HEK293 (cell line): ENCODE results near the gene ARMCX2.
A peak's percentile ranks its signal among the peaks of the same experiment; 100 is the strongest.

Source experiments
- KLF10 ChIP-seq: fragments of 450-650 bp; IDR thresholded peaks from 2 replicates; pipeline ENCODE4 v1.5.1; 2018; ENCODE audit warnings: missing biosample characterization, mild to moderate bottlenecking, missing genetic modification characterization
- KLF8 ChIP-seq: fragments of 450-650 bp; formaldehyde crosslinking; IDR thresholded peaks from 2 replicates; pipeline ENCODE4 v1.5.1; 2016; ENCODE audit warnings: missing biosample characterization, missing genetic modification characterization
- KLF9 ChIP-seq: fragments of 450-650 bp; formaldehyde crosslinking; IDR thresholded peaks from 2 replicates; pipeline ENCODE4 v1.5.1; 2016; ENCODE audit warnings: missing biosample characterization, missing genetic modification characterization, low read depth
- SP2 ChIP-seq: fragments of 450-650 bp; formaldehyde crosslinking; IDR thresholded peaks from 2 replicates; pipeline ENCODE4 v1.5.1; 2016; ENCODE audit warnings: missing biosample characterization, missing genetic modification characterization
- ZBTB20 ChIP-seq: fragments of 450-650 bp; formaldehyde crosslinking; IDR thresholded peaks from 2 replicates; pipeline ENCODE4 v1.5.1; 2016; ENCODE audit warnings: missing biosample characterization, missing genetic modification characterization
- ZFP41 ChIP-seq: fragments of 450-650 bp; formaldehyde crosslinking; IDR thresholded peaks from 2 replicates; pipeline ENCODE4 v1.5.1; 2016; ENCODE audit warnings: missing biosample characterization, missing genetic modification characterization, borderline replicate concordance
- ZNF132 ChIP-seq: fragments of 450-650 bp; formaldehyde crosslinking; IDR thresholded peaks from 2 replicates; pipeline ENCODE4 v1.5.1; 2017; ENCODE audit warnings: missing biosample characterization, missing genetic modification characterization, borderline replicate concordance
- ZNF157 ChIP-seq: fragments of 450-650 bp; formaldehyde crosslinking; IDR thresholded peaks from 2 replicates; pipeline ENCODE4 v1.5.1; 2016; ENCODE audit warnings: missing biosample characterization, missing genetic modification characterization
- ZNF239 ChIP-seq: fragments of 450-650 bp; formaldehyde crosslinking; IDR thresholded peaks from 2 replicates; pipeline ENCODE4 v1.5.1; 2016; ENCODE audit warnings: missing biosample characterization, missing genetic modification characterization
- ZNF341 ChIP-seq: fragments of 450-650 bp; formaldehyde crosslinking; IDR thresholded peaks from 2 replicates; pipeline ENCODE4; 2016; ENCODE audit warnings: low read depth, missing biosample characterization, missing genetic modification characterization
- ZNF521 ChIP-seq: fragments of 450-650 bp; formaldehyde crosslinking; IDR thresholded peaks from 2 replicates; pipeline ENCODE4 v1.5.1; 2017; ENCODE audit warnings: missing biosample characterization, mild to moderate bottlenecking, missing genetic modification characterization
- ZNF529 ChIP-seq: fragments of 450-650 bp; formaldehyde crosslinking; IDR thresholded peaks from 2 replicates; pipeline ENCODE4 v1.5.1; 2017; ENCODE audit warnings: missing genetic modification characterization, missing biosample characterization; ENCODE audit not compliant: insufficient replicate concordance
- ZNF530 ChIP-seq: fragments of 450-650 bp; formaldehyde crosslinking; IDR thresholded peaks from 2 replicates; pipeline ENCODE4 v1.5.1; 2016; ENCODE audit warnings: low read depth, missing biosample characterization, missing genetic modification characterization
- ZNF544 ChIP-seq: fragments of 450-650 bp; formaldehyde crosslinking; IDR thresholded peaks from 2 replicates; pipeline ENCODE4 v1.5.0; 2017; ENCODE audit warnings: missing biosample characterization, missing genetic modification characterization
- ZNF560 ChIP-seq: fragments of 450-650 bp; formaldehyde crosslinking; IDR thresholded peaks from 2 replicates; pipeline ENCODE4 v1.5.1; 2017; ENCODE audit warnings: missing biosample characterization, missing genetic modification characterization, borderline replicate concordance
- ZNF596 ChIP-seq: fragments of 450-650 bp; IDR thresholded peaks from 2 replicates; pipeline ENCODE4 v1.5.0; 2018; ENCODE audit warnings: missing biosample characterization, mild to moderate bottlenecking, missing genetic modification characterization, moderate library complexity
- ZNF621 ChIP-seq: fragments of 450-650 bp; formaldehyde crosslinking; IDR thresholded peaks from 2 replicates; pipeline ENCODE4 v1.5.1; 2017; ENCODE audit warnings: missing biosample characterization, missing genetic modification characterization
- ZNF660 ChIP-seq: fragments of 450-650 bp; IDR thresholded peaks from 2 replicates; pipeline ENCODE4 v1.5.1; 2018; ENCODE audit warnings: missing biosample characterization, mild to moderate bottlenecking, missing genetic modification characterization
- ZNF76 ChIP-seq: fragments of 450-650 bp; formaldehyde crosslinking; IDR thresholded peaks from 2 replicates; pipeline ENCODE4; 2016; ENCODE audit warnings: low read depth, missing biosample characterization, missing genetic modification characterization, borderline replicate concordance
- TF ChIP-seq, protein P1 (sequence below): fragments of 450-650 bp; formaldehyde crosslinking; IDR thresholded peaks from 2 replicates; pipeline ENCODE4 v1.5.1; 2016; ENCODE audit warnings: missing biosample characterization, missing genetic modification characterization
- TF ChIP-seq, protein P2 (sequence below): IDR thresholded peaks from 2 replicates; pipeline ENCODE4 v1.6.1; 2011; ENCODE audit warnings: mild to moderate bottlenecking, low read depth, low read length, borderline replicate concordance
- TF ChIP-seq, protein P3 (sequence below): fragments of 450-650 bp; formaldehyde crosslinking; IDR thresholded peaks from 2 replicates; pipeline ENCODE4 v1.5.1; 2017; ENCODE audit warnings: missing biosample characterization, missing genetic modification characterization
- TF ChIP-seq, protein P4 (sequence below): fragments of 450-650 bp; formaldehyde crosslinking; IDR thresholded peaks from 2 replicates; pipeline ENCODE4 v1.5.1; 2016; ENCODE audit warnings: missing biosample characterization, missing genetic modification characterization
- TF ChIP-seq, protein P5 (sequence below): fragments of 450-650 bp; formaldehyde crosslinking; IDR thresholded peaks from 2 replicates; pipeline ENCODE4 v1.5.1; 2017; ENCODE audit warnings: missing biosample characterization, missing genetic modification characterization
- TF ChIP-seq, protein P6 (sequence below): fragments of 450-650 bp; formaldehyde crosslinking; conservative IDR thresholded peaks from 2 replicates; pipeline ENCODE4 v1.5.1; 2016; ENCODE audit warnings: low read depth, missing biosample characterization, missing genetic modification characterization
- TF ChIP-seq, protein P7 (sequence below): fragments of 450-650 bp; formaldehyde crosslinking; IDR thresholded peaks from 2 replicates; pipeline ENCODE4 v1.5.1; 2016; ENCODE audit warnings: missing biosample characterization, missing genetic modification characterization, borderline replicate concordance
- TF ChIP-seq, protein P8 (sequence below): fragments of 450-650 bp; formaldehyde crosslinking; IDR thresholded peaks from 2 replicates; pipeline ENCODE4 v1.5.1; 2016; ENCODE audit warnings: missing biosample characterization, missing genetic modification characterization

ARMCX2 gene

DNA sequence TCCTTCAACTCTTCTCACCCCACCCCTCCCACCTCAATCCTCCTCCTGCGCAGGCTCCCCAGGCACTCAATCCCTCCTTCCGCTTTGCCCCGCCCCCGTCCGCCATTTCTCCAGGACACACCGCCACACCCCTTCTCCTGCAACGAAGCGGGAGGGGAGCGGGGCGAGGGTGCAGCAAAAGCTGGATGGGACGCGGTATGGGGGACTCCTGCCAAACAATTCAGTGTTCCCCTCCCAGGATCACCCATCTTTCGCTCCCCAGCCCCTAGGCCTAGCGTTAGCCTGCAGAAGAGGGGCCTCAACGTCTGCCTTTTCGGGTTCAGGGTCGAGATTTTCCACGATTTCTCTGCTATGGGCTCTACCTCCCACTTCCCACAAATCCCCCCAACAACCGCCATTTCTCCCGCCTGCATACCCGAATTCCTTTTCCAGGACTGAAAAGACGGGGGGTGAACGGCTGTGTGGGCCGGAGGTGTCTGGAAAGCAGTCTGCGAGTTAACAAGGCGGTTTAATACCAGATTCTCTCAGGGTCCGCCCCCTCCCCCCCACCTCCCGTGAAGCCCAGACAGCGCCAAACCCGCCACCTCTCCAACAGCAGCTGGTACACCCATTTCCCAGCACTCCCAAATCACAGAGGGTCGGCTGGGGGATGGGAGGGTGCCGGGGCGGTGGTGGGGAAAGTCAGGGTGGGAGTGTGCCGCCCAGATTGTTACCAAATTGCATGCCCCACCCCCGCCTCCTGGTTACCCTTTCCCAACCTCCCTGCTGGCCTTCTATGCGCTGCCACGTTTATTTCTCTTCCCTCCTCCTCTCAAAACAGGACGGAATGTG is 774 bp downstream of the ARMCX2 start (continued):
- TF ChIP-seq, protein P1, sequence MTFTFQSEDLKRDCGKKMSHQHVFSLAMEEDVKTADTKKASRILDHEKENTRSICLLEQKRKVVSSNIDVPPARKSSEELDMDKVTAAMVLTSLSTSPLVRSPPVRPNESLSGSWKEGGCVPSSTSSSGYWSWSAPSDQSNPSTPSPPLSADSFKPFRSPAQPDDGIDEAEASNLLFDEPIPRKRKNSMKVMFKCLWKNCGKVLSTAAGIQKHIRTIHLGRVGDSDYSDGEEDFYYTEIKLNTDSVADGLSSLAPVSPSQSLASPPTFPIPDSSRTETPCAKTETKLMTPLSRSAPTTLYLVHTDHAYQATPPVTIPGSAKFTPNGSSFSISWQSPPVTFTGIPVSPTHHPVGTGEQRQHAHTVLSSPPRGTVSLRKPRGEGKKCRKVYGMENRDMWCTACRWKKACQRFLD, result no peak
- no peak for TF ChIP-seq ZNF596 (tag by site-specific recombination)
- TF ChIP-seq KLF8 (tag by site-specific recombination), result no peak
- TF ChIP-seq, protein P2, sequence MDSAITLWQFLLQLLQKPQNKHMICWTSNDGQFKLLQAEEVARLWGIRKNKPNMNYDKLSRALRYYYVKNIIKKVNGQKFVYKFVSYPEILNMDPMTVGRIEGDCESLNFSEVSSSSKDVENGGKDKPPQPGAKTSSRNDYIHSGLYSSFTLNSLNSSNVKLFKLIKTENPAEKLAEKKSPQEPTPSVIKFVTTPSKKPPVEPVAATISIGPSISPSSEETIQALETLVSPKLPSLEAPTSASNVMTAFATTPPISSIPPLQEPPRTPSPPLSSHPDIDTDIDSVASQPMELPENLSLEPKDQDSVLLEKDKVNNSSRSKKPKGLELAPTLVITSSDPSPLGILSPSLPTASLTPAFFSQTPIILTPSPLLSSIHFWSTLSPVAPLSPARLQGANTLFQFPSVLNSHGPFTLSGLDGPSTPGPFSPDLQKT, result no peak
- peak; percentile 31 for TF ChIP-seq SP2 (tag by site-specific recombination)
- TF ChIP-seq ZNF621 (tag by site-specific recombination), result no peak
- TF ChIP-seq, protein P3, sequence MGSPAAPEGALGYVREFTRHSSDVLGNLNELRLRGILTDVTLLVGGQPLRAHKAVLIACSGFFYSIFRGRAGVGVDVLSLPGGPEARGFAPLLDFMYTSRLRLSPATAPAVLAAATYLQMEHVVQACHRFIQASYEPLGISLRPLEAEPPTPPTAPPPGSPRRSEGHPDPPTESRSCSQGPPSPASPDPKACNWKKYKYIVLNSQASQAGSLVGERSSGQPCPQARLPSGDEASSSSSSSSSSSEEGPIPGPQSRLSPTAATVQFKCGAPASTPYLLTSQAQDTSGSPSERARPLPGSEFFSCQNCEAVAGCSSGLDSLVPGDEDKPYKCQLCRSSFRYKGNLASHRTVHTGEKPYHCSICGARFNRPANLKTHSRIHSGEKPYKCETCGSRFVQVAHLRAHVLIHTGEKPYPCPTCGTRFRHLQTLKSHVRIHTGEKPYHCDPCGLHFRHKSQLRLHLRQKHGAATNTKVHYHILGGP, result no peak
- no peak for TF ChIP-seq ZNF132 (tag by site-specific recombination)
- TF ChIP-seq ZNF76 (tag by site-specific recombination), result peak; percentile 52; the same call in 1 of the 2 replicates
- no peak for TF ChIP-seq ZNF544 (tag by site-specific recombination)
- TF ChIP-seq, protein P4, sequence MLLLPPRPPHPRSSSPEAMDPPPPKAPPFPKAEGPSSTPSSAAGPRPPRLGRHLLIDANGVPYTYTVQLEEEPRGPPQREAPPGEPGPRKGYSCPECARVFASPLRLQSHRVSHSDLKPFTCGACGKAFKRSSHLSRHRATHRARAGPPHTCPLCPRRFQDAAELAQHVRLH (tag by site-specific recombination), result no peak
- no peak for TF ChIP-seq ZNF660 (tag by site-specific recombination)
- TF ChIP-seq ZNF341, result 0 out of 2 replicates have a peak, but pooled peaks have one; percentile 14
- TF ChIP-seq ZNF157 (tag by site-specific recombination), result no peak
- TF ChIP-seq KLF10, result 0 out of 2 replicates have a peak, but pooled peaks have one; percentile 28
- no peak for TF ChIP-seq ZBTB20 (tag by site-specific recombination)
- no peak for TF ChIP-seq ZNF529 (tag by site-specific recombination)
- TF ChIP-seq, protein P5, sequence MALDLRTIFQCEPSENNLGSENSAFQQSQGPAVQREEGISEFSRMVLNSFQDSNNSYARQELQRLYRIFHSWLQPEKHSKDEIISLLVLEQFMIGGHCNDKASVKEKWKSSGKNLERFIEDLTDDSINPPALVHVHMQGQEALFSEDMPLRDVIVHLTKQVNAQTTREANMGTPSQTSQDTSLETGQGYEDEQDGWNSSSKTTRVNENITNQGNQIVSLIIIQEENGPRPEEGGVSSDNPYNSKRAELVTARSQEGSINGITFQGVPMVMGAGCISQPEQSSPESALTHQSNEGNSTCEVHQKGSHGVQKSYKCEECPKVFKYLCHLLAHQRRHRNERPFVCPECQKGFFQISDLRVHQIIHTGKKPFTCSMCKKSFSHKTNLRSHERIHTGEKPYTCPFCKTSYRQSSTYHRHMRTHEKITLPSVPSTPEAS (tag by site-specific recombination), result no peak
- TF ChIP-seq, protein P6, sequence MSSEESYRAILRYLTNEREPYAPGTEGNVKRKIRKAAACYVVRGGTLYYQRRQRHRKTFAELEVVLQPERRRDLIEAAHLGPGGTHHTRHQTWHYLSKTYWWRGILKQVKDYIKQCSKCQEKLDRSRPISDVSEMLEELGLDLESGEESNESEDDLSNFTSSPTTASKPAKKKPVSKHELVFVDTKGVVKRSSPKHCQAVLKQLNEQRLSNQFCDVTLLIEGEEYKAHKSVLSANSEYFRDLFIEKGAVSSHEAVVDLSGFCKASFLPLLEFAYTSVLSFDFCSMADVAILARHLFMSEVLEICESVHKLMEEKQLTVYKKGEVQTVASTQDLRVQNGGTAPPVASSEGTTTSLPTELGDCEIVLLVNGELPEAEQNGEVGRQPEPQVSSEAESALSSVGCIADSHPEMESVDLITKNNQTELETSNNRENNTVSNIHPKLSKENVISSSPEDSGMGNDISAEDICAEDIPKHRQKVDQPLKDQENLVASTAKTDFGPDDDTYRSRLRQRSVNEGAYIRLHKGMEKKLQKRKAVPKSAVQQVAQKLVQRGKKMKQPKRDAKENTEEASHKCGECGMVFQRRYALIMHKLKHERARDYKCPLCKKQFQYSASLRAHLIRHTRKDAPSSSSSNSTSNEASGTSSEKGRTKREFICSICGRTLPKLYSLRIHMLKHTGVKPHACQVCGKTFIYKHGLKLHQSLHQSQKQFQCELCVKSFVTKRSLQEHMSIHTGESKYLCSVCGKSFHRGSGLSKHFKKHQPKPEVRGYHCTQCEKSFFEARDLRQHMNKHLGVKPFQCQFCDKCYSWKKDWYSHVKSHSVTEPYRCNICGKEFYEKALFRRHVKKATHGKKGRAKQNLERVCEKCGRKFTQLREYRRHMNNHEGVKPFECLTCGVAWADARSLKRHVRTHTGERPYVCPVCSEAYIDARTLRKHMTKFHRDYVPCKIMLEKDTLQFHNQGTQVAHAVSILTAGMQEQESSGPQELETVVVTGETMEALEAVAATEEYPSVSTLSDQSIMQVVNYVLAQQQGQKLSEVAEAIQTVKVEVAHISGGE (tag by site-specific recombination), result no peak
- TF ChIP-seq, protein P7, sequence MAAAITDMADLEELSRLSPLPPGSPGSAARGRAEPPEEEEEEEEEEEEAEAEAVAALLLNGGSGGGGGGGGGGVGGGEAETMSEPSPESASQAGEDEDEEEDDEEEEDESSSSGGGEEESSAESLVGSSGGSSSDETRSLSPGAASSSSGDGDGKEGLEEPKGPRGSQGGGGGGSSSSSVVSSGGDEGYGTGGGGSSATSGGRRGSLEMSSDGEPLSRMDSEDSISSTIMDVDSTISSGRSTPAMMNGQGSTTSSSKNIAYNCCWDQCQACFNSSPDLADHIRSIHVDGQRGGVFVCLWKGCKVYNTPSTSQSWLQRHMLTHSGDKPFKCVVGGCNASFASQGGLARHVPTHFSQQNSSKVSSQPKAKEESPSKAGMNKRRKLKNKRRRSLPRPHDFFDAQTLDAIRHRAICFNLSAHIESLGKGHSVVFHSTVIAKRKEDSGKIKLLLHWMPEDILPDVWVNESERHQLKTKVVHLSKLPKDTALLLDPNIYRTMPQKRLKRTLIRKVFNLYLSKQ (tag by site-specific recombination), result no peak
- TF ChIP-seq, protein P8, sequence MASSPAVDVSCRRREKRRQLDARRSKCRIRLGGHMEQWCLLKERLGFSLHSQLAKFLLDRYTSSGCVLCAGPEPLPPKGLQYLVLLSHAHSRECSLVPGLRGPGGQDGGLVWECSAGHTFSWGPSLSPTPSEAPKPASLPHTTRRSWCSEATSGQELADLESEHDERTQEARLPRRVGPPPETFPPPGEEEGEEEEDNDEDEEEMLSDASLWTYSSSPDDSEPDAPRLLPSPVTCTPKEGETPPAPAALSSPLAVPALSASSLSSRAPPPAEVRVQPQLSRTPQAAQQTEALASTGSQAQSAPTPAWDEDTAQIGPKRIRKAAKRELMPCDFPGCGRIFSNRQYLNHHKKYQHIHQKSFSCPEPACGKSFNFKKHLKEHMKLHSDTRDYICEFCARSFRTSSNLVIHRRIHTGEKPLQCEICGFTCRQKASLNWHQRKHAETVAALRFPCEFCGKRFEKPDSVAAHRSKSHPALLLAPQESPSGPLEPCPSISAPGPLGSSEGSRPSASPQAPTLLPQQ, result no peak
- no peak for TF ChIP-seq ZNF560 (tag by site-specific recombination)
- no peak for TF ChIP-seq ZNF530 (tag by site-specific recombination)
- no peak for TF ChIP-seq ZNF521 (tag by site-specific recombination)
- TF ChIP-seq KLF9 (tag by site-specific recombination), result peak; percentile 85
- TF ChIP-seq ZNF239 (tag by site-specific recombination), result no peak
- no peak for TF ChIP-seq ZFP41
